Calu3 (cell line): Measurements from ENCODE around the gene FMN2. TPM values are rescaled to one million over a fixed set of nuclear protein-coding genes. Genes with fewer than 3 reads are reported as not detected.

Experiments
- BruUV-seq: library from RNA; stranded (reverse); fragments of 400-500 nt; replicated peaks from 2 replicates; lab custom pipeline; 2021; lab: Mats Ljungman, UMichigan
- CTCF ChIA-PET: fragments of 300-600 bp; sonication (Branson Sonifier 250); formaldehyde crosslinking; loops from one replicate; lab custom pipeline; 2022; ENCODE audit warnings: antibody characterized with exemption; lab: Charles Lee
- DNase-seq: peaks from one replicate; pipeline ENCODE4 v3.0.0; 2022
- H3K27ac Mint-ChIP-seq: one replicate; pipeline ENCODE4 v1.8.0; 2022; ENCODE audit warnings: mixed read lengths; ENCODE audit not compliant: unreplicated experiment
- H3K27me3 Mint-ChIP-seq: one replicate; pipeline ENCODE4 v1.8.0; 2022; ENCODE audit warnings: mixed read lengths; ENCODE audit not compliant: unreplicated experiment
- H3K36me3 Mint-ChIP-seq: one replicate; pipeline ENCODE4 v1.8.0; 2022; ENCODE audit warnings: mild to moderate bottlenecking, moderate library complexity, mixed read lengths; ENCODE audit not compliant: insufficient read depth, unreplicated experiment
- H3K4me1 Mint-ChIP-seq: one replicate; pipeline ENCODE4 v1.8.0; 2022; ENCODE audit warnings: mild to moderate bottlenecking, low read depth, mixed read lengths; ENCODE audit not compliant: unreplicated experiment
- H3K4me3 Mint-ChIP-seq: one replicate; pipeline ENCODE4 v1.8.0; 2022; ENCODE audit warnings: mild to moderate bottlenecking, low read depth, moderate library complexity, mixed read lengths; ENCODE audit not compliant: unreplicated experiment
- H3K9me3 Mint-ChIP-seq: one replicate; pipeline ENCODE4 v1.8.0; 2022; ENCODE audit warnings: low read depth, mixed read lengths; ENCODE audit not compliant: unreplicated experiment
- CTCF ChIP-seq: fragments of 200-600 bp; IDR thresholded peaks from one replicate; pipeline ENCODE4 v1.8.0; 2022; ENCODE audit warnings: antibody characterized with exemption; ENCODE audit not compliant: unreplicated experiment
- intact Hi-C: fragments of 100-400 bp; cut with micrococcal nuclease; formaldehyde crosslinking; loops from one replicate; pipeline ENCODE4 v1.10.0; 2022; ENCODE audit not compliant: unreplicated experiment
- total RNA-seq: library from RNA; stranded (reverse); gene quantifications from 2 replicates; pipeline ENCODE4 v1.2.3, GENCODE V29; 2022

The FMN2 gene
- total RNA-seq, 1 experiment from 2014 or later: 0.12 TPM

GRCh38 chr1:240226102-240226501, 134.4 kb downstream of the FMN2 start:
- Mint-ChIP-seq H3K27ac (no peak overlapping the region), H3K4me3 (no peak overlapping the region), H3K4me1 (no peaks in the 10 kb centered on the region), H3K9me3 (peaks cover 16% of the 10 kb centered on the region), H3K36me3 (no peaks in the 10 kb centered on the region), H3K27me3 (no peaks in the 10 kb centered on the region)
- no peak for TF ChIP-seq CTCF
- CTCF ChIA-PET: no interaction called here
- no peak for DNase-seq
- no TSS peak for BruUV-seq
- intact Hi-C loops: no loop called here

GRCh38 chr1:240230816-240231215, 139.1 kb downstream of the FMN2 start:
- Mint-ChIP-seq H3K4me1 (peaks cover 8% of the 10 kb centered on the region), H3K4me3 (no peak overlapping the region), H3K27me3 (no peaks in the 10 kb centered on the region), H3K9me3 (peaks cover 7% of the 10 kb centered on the region), H3K27ac (no peak overlapping the region), H3K36me3 (no peaks in the 10 kb centered on the region)
- TF ChIP-seq CTCF: no peak
- intact Hi-C loops: no loop called here
- CTCF ChIA-PET: interaction anchor here (0.6 kb wide), 1 partner anchor 790 kb away, joined by 3 read pairs; no protein-coding TSS in a partner anchor
- no TSS peak for BruUV-seq
- no peak for DNase-seq

GRCh38 chr1:240232530-240232929, 140.8 kb downstream of the FMN2 start:
- no peak overlapping the region for H3K27ac Mint-ChIP-seq
- no peak for DNase-seq
- H3K27me3 Mint-ChIP-seq: no peaks in the 10 kb centered on the region
- CTCF ChIA-PET: interaction anchor here (0.6 kb wide), 1 partner anchor 9 kb away, joined by 3 read pairs; no protein-coding TSS in a partner anchor
- no peak for TF ChIP-seq CTCF
- BruUV-seq: no TSS peak
- no peak overlapping the region for H3K4me3 Mint-ChIP-seq
- H3K4me1 Mint-ChIP-seq: peaks cover 8% of the 10 kb centered on the region
- peaks cover 5% of the 10 kb centered on the region for H3K9me3 Mint-ChIP-seq
- intact Hi-C loops: no loop called here
- no peaks in the 10 kb centered on the region for H3K36me3 Mint-ChIP-seq

- H3K27me3 Mint-ChIP-seq: no peaks in the 10 kb centered on the region
- intact Hi-C loops: no loop called here
- no peaks in the 10 kb centered on the region for H3K36me3 Mint-ChIP-seq
- CTCF ChIA-PET: no interaction called here
- H3K4me1 Mint-ChIP-seq: peaks cover 8% of the 10 kb centered on the region
- no peak for TF ChIP-seq CTCF
- BruUV-seq: no TSS peak
- no peak overlapping the region for H3K27ac Mint-ChIP-seq
- no peak for DNase-seq
- H3K4me3 Mint-ChIP-seq: no peak overlapping the region
- peaks cover 2% of the 10 kb centered on the region for H3K9me3 Mint-ChIP-seq
Measured at GRCh38 chr1:240234485-240235210, 143.0 kb downstream of the FMN2 start.
